ENCODE measurements around the gene PCSK6. TPM values are rescaled to one million over a fixed set of nuclear protein-coding genes. Genes with fewer than 3 reads are reported as not detected.
A peak's percentile ranks its signal among the peaks of the same experiment; 100 is the strongest.

Gene PCSK6
- total RNA-seq, 1 experiment from 2014 or later: 69.5 TPM

DNA sequence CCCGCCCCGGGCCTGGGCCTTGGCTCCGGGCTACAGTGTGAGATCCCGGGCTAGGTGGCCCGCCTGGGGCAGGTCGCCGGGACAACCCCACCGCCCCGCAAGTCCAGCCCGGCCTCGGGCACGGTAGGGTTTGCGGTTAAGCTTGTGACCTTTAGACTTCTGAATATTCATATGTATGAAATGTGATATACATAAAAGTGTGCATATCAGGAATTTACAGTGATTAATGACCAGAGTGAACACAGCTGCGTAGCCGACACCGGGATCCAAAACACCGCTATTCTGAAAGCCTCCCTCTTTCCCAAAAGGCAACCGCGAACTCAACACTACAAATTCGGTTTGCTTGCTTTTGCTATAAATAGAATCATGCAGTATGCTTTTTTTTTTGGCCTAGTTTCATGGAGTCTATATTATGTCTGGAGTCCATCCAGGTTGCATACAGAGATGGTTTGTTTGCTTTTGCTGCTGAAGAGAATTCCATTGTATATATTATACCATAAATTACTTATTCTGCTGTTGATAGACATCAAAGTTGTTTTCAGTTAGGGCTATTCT is 193.8 kb downstream of the PCSK6 start:
- H3K4me1 ChIP-seq: peaks cover 7% of the 10 kb centered on the region; the same call in 1 of the 2 replicates
- DNase-seq: no peak
- ChIA-PET CTCF (no interaction called here), POLR2A (interaction anchor here (0.6 kb wide), 1 partner anchor 44 kb away, joined by 4 read pairs; the partner anchor contains the start of gene CHSY1)
- Mint-ChIP-seq H3K9me3 (ENCODE audit: unreplicated experiment) (no peaks in the 10 kb centered on the region), H3K4me3 (ENCODE audit: unreplicated experiment) (peak overlapping the region; percentile 93), H3K27ac (ENCODE audit: unreplicated experiment) (peak overlapping the region; percentile 96), H3K36me3 (ENCODE audit: insufficient read depth, unreplicated experiment) (peaks cover 35% of the 10 kb centered on the region), H3K4me1 (ENCODE audit: low read depth, unreplicated experiment) (peaks cover 7% of the 10 kb centered on the region), H3K27me3 (ENCODE audit: insufficient read depth, unreplicated experiment) (no peaks in the 10 kb centered on the region)
- TF ChIP-seq, protein P1, sequence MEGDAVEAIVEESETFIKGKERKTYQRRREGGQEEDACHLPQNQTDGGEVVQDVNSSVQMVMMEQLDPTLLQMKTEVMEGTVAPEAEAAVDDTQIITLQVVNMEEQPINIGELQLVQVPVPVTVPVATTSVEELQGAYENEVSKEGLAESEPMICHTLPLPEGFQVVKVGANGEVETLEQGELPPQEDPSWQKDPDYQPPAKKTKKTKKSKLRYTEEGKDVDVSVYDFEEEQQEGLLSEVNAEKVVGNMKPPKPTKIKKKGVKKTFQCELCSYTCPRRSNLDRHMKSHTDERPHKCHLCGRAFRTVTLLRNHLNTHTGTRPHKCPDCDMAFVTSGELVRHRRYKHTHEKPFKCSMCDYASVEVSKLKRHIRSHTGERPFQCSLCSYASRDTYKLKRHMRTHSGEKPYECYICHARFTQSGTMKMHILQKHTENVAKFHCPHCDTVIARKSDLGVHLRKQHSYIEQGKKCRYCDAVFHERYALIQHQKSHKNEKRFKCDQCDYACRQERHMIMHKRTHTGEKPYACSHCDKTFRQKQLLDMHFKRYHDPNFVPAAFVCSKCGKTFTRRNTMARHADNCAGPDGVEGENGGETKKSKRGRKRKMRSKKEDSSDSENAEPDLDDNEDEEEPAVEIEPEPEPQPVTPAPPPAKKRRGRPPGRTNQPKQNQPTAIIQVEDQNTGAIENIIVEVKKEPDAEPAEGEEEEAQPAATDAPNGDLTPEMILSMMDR (IDR thresholded peaks at IDR 0.05; ENCODE audit: insufficient read depth in 1 of 2, low read depth in 1 of 2, low read length in 1 of 2, severe bottlenecking in 1 of 2, unreplicated experiment in 1 of 2): no peak
- peak overlapping the region; percentile 99 for H3K4me3 ChIP-seq (ENCODE audit: low read depth, low read length)
- no peaks in the 10 kb centered on the region for H3K27me3 ChIP-seq (replicated peaks; ENCODE audit: control insufficient read depth, insufficient read depth, low read length)
- no peaks in the 10 kb centered on the region for H3K9me3 ChIP-seq
- no peaks in the 10 kb centered on the region for H3K36me3 ChIP-seq (ENCODE audit: control insufficient read depth, insufficient read depth, low read length)
- intact Hi-C loops (cut with micrococcal nuclease; ENCODE audit: unreplicated experiment): loop anchor here (2.0 to 5.0 kb wide), 2 partner anchors 197 to 355 kb away; no protein-coding TSS in a partner anchor
- BruUV-seq (replicated peaks): TSS peak; percentile 62

DNA sequence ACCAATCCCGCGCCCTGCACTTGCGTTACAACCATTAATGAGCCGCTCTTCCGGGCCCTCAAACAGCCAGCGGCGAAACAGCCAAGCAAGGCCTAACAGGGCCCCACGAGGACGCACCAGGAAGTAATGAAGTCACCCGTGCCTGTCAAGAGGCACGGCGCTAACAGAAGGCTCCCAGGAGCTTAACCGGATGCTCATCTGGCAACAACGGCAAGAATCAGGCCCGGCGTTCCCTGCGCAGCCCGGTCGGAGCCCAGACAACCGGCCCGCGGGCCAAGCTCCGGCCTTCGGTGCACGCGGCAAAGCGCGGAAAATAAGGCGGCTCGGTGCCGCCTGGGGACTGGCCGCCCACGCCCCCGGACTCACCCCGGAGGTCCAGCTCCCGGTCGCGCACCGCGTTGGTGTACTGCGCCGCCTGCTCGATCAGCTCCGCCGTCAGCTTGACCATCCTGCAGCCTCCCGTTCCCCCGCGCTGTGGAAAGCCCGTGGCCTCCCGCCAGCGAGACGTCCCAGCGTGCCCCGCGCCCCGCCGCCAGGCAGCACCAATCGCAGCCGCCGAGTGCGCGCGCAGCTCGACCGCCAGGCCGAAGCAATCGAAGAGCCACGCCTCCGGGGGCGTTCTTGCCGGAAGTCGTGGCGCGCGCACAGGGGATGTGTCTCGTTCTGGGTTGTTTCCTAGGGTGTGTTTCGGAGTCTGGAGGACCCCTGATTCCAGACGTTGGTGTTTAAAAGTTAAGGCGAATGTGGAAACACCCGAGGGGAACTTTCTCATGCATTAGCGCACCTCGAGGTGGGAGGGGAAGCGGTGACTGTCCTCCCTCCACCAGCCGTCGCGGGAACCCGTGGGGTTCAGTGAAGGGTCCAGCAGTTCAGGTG is 194.5 kb downstream of the PCSK6 start, which contains the start of gene SNRPA1:
Gene SNRPA1 (minus strand): TSS at position 518 of the 876 bp plus-strand sequence. CDS start 70 bp downstream, at position 448.
- intact Hi-C loops (cut with micrococcal nuclease; ENCODE audit: unreplicated experiment): loop anchor here (1.0 to 5.0 kb wide), 2 partner anchors 15 to 197 kb away; no protein-coding TSS in a partner anchor
- H3K36me3 Mint-ChIP-seq (ENCODE audit: insufficient read depth, unreplicated experiment): peaks cover 42% of the 10 kb centered on the region
- Histone ChIP-seq H3K4me1 (peaks cover 7% of the 10 kb centered on the region; the same call in 1 of the 2 replicates), H3K27me3 (replicated peaks; ENCODE audit: control insufficient read depth, insufficient read depth, low read length) (no peaks in the 10 kb centered on the region), H3K9me3 (no peaks in the 10 kb centered on the region), H3K4me3 (ENCODE audit: low read depth, low read length) (peak within 1 kb of the TSS; percentile 99), H3K36me3 (ENCODE audit: control insufficient read depth, insufficient read depth, low read length) (no peaks in the 10 kb centered on the region)
- H3K9me3 Mint-ChIP-seq (ENCODE audit: unreplicated experiment): no peaks in the 10 kb centered on the region
- CTCF ChIA-PET: interaction anchor here (1.0 kb wide), 1 partner anchor 77 kb away, joined by 3 read pairs; no protein-coding TSS in a partner anchor
- DNase-seq: peak; percentile 95 to 97
- H3K27ac Mint-ChIP-seq (ENCODE audit: unreplicated experiment): peak within 1 kb of the TSS; percentile 96
- POLR2A ChIA-PET: interaction anchor here (0.6 to 0.9 kb wide), 4 partner anchors 10 to 43 kb away, joined by 3 to 5 read pairs (median 4); partner anchors contain the start of gene CHSY1
- peaks cover 7% of the 10 kb centered on the region for H3K4me1 Mint-ChIP-seq (ENCODE audit: low read depth, unreplicated experiment)
- peak within 1 kb of the TSS; percentile 93 for H3K4me3 Mint-ChIP-seq (ENCODE audit: unreplicated experiment)
- no peaks in the 10 kb centered on the region for H3K27me3 Mint-ChIP-seq (ENCODE audit: insufficient read depth, unreplicated experiment)
- TF ChIP-seq, protein P1 (IDR thresholded peaks at IDR 0.05; ENCODE audit: insufficient read depth in 1 of 2, low read depth in 1 of 2, low read length in 1 of 2, severe bottlenecking in 1 of 2, unreplicated experiment in 1 of 2): no peak
- TSS peak; percentile 34 for BruUV-seq (replicated peaks)

DNA sequence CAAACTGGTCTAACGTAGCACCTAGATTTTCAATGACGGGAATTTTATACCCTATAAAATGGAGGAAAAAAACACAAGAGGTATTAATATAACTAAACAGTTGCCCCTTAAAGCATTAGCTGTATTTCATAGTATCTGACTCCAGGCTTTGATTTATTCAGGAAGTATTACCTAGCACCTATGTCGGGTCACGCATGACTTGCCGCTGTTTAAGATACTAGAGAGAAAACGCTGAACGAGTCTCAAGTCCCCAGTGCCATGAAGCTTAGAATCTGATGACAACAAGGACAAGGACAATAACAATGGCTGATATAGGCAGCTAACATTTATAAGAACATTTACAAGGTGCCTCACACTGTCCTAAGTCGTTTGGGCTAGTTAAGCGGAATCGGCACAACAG is 196.4 kb downstream of the PCSK6 start:
- CTCF ChIA-PET: no interaction called here
- H3K9me3 Mint-ChIP-seq (ENCODE audit: unreplicated experiment): no peaks in the 10 kb centered on the region

More for the DNA sequence above, 196.4 kb downstream of the PCSK6 start:
- Histone ChIP-seq H3K36me3 (ENCODE audit: control insufficient read depth, insufficient read depth, low read length) (peaks cover 2% of the 10 kb centered on the region), H3K4me1 (peaks cover 7% of the 10 kb centered on the region; the same call in 1 of the 2 replicates), H3K9me3 (no peaks in the 10 kb centered on the region), H3K4me3 (ENCODE audit: low read depth, low read length) (peak overlapping the region; percentile 99), H3K27me3 (replicated peaks; ENCODE audit: control insufficient read depth, insufficient read depth, low read length) (no peaks in the 10 kb centered on the region)
- no peak for DNase-seq
- Mint-ChIP-seq H3K36me3 (ENCODE audit: insufficient read depth, unreplicated experiment) (peaks cover 61% of the 10 kb centered on the region), H3K4me3 (ENCODE audit: unreplicated experiment) (peak overlapping the region; percentile 93), H3K27ac (ENCODE audit: unreplicated experiment) (peak overlapping the region; percentile 96), H3K4me1 (ENCODE audit: low read depth, unreplicated experiment) (peaks cover 7% of the 10 kb centered on the region), H3K27me3 (ENCODE audit: insufficient read depth, unreplicated experiment) (no peaks in the 10 kb centered on the region)
- BruUV-seq (replicated peaks): no TSS peak
- intact Hi-C loops (cut with micrococcal nuclease; ENCODE audit: unreplicated experiment): no loop called here
- TF ChIP-seq, protein P1 (IDR thresholded peaks at IDR 0.05; ENCODE audit: insufficient read depth in 1 of 2, low read depth in 1 of 2, low read length in 1 of 2, severe bottlenecking in 1 of 2, unreplicated experiment in 1 of 2): no peak
- POLR2A ChIA-PET: no interaction called here

Measured in Caco-2 (cell line).